PC-3 (cell line): ENCODE measurements around the gene BID. TPM values are rescaled to one million over a fixed set of nuclear protein-coding genes. Genes with fewer than 3 reads are reported as not detected.

Experiments used
- ATAC-seq: fragments of 200-7000 bp; cut with Tn5 transposase; 2 replicates; pipeline ENCODE4 v1.9.1; 2020; ENCODE audit warnings: mild to moderate bottlenecking, moderate library complexity
- BruUV-seq: library from RNA; stranded (reverse); fragments of 400-500 nt; replicated peaks from 2 replicates; lab custom pipeline; 2021; lab: Mats Ljungman, UMichigan
- CTCF ChIA-PET: fragments of 300-600 bp; sonication (Branson Sonifier 250); formaldehyde crosslinking; loops from one replicate; lab custom pipeline; 2022; ENCODE audit warnings: antibody characterized with exemption; lab: Charles Lee
- POLR2A ChIA-PET: fragments of 300-600 bp; sonication (Branson Sonifier 250); formaldehyde crosslinking; loops from one replicate; lab custom pipeline; 2022; ENCODE audit warnings: antibody characterized with exemption; ENCODE audit not compliant: unreplicated experiment; lab: Charles Lee
- DNase-seq: peaks from one replicate; pipeline ENCODE4 v3.0.0-alpha.2; 2015
- H2AFZ ChIP-seq: fragments of 300-600 bp; sonication (generic); 2 replicates; pipeline ENCODE4 v1.6.0; 2016; ENCODE audit warnings: antibody characterized with exemption, low read length
- H3F3A ChIP-seq: fragments of 300-600 bp; sonication (generic); one replicate; pipeline ENCODE4 v1.6.0; 2017; ENCODE audit warnings: antibody characterized with exemption, low read length, control low read depth, mild to moderate bottlenecking; ENCODE audit not compliant: unreplicated experiment
- H3K27ac ChIP-seq: fragments of 300-600 bp; sonication (generic); 2 replicates; pipeline ENCODE4 v1.5.1; 2016; ENCODE audit warnings: mild to moderate bottlenecking, low read length
- H3K27me3 ChIP-seq: fragments of 300-600 bp; sonication (generic); 2 replicates; pipeline ENCODE4 v1.6.1; 2016; ENCODE audit warnings: low read length, mixed read lengths
- H3K36me3 ChIP-seq: fragments of 300-600 bp; sonication (generic); 2 replicates; pipeline ENCODE4 v1.6.1; 2016; ENCODE audit warnings: low read depth, mixed run types, low read length, mixed read lengths
- H3K4me1 ChIP-seq: fragments of 300-600 bp; sonication (generic); 2 replicates; pipeline ENCODE4 v1.5.1; 2016; ENCODE audit warnings: low read length; ENCODE audit not compliant: insufficient read depth
- H3K4me2 ChIP-seq: fragments of 300-600 bp; sonication (generic); 2 replicates; pipeline ENCODE4 v1.6.0; 2016; ENCODE audit warnings: low read length
- H3K4me3 ChIP-seq: fragments of 300-600 bp; sonication (generic); 2 replicates; pipeline ENCODE4 v1.5.1; 2016; ENCODE audit warnings: mild to moderate bottlenecking, low read length, mixed read lengths
- H3K79me2 ChIP-seq: fragments of 300-600 bp; sonication (generic); 2 replicates; pipeline ENCODE4 v1.6.1; 2017; ENCODE audit warnings: low read length, mixed read lengths
- H3K9ac ChIP-seq: fragments of 300-600 bp; sonication (generic); 2 replicates; pipeline ENCODE4 v1.6.0; 2016; ENCODE audit warnings: mild to moderate bottlenecking, low read length
- H3K9me2 ChIP-seq: fragments of 300-600 bp; sonication (generic); replicated peaks from 2 replicates; pipeline ENCODE4 v1.6.1; 2016; ENCODE audit warnings: mixed run types, low read length, mixed read lengths
- H3K9me3 ChIP-seq: fragments of 300-600 bp; sonication (generic); 2 replicates; pipeline ENCODE4 v1.6.1; 2016; ENCODE audit warnings: low read length, mixed read lengths
- H4K20me1 ChIP-seq: fragments of 300-600 bp; sonication (generic); 2 replicates; pipeline ENCODE4 v1.6.1; 2016; ENCODE audit warnings: low read length, mixed read lengths
- EZH2 ChIP-seq: fragments of 300-600 bp; sonication (generic); IDR thresholded peaks from one replicate; pipeline ENCODE4 v1.6.1; 2017; ENCODE audit warnings: antibody characterized with exemption, mild to moderate bottlenecking, low read length; ENCODE audit not compliant: unreplicated experiment
- EZH2phosphoT487 ChIP-seq: fragments of 300-600 bp; sonication (generic); IDR thresholded peaks from 2 replicates; pipeline ENCODE4 v1.6.1; 2018; ENCODE audit warnings: mild to moderate bottlenecking, antibody characterized with exemption, low read length, borderline replicate concordance
- intact Hi-C: fragments of 100-400 bp; cut with micrococcal nuclease; formaldehyde crosslinking; loops from 2 replicates; pipeline ENCODE4 v1.9.0; 2023
- total RNA-seq: library from RNA; depleted of rRNA; stranded (reverse); fragments of >200 nt; gene quantifications from 2 replicates; pipeline ENCODE4 v1.2.3, GENCODE V29; 2014
- TF ChIP-seq, protein P1 (sequence below): fragments of 300-600 bp; sonication (generic); conservative IDR thresholded peaks from 2 replicates; pipeline ENCODE4 v1.5.1; 2017; ENCODE audit warnings: antibody characterized with exemption, low read depth, mild to moderate bottlenecking, low read length

Gene BID
- total RNA-seq, 1 experiment from 2014 or later, result 123 TPM

DNA sequence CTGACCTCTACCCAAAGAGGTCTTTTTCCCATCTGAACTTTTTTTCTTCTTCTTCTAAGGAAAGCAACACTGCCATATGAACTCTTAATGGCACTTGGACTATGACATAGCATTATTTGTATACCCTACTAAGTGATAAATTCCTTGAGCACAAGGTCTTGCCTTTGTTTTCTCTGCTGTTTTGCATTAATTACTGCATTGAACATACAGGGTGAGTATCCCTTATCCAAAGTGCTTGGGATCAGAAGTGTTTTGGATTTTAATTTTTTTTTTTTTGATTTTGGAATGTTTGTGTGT lies 48.8 kb downstream of the BID start:
- DNase-seq (no peak), ATAC-seq (no peak)
- H3K27ac ChIP-seq, result no peak overlapping the region
- no peak overlapping the region for H2AFZ ChIP-seq
- H3K79me2 ChIP-seq, result no peaks in the 10 kb centered on the region
- BruUV-seq, result no TSS peak
- H3K27me3 ChIP-seq, result no peaks in the 10 kb centered on the region
- no peak overlapping the region for H3K4me3 ChIP-seq
- TF ChIP-seq, protein P1, sequence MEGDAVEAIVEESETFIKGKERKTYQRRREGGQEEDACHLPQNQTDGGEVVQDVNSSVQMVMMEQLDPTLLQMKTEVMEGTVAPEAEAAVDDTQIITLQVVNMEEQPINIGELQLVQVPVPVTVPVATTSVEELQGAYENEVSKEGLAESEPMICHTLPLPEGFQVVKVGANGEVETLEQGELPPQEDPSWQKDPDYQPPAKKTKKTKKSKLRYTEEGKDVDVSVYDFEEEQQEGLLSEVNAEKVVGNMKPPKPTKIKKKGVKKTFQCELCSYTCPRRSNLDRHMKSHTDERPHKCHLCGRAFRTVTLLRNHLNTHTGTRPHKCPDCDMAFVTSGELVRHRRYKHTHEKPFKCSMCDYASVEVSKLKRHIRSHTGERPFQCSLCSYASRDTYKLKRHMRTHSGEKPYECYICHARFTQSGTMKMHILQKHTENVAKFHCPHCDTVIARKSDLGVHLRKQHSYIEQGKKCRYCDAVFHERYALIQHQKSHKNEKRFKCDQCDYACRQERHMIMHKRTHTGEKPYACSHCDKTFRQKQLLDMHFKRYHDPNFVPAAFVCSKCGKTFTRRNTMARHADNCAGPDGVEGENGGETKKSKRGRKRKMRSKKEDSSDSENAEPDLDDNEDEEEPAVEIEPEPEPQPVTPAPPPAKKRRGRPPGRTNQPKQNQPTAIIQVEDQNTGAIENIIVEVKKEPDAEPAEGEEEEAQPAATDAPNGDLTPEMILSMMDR, result no peak
- TF ChIP-seq EZH2, result no peak
- no peak for TF ChIP-seq EZH2phosphoT487
- no peaks in the 10 kb centered on the region for H3K36me3 ChIP-seq
- H3K9me2 ChIP-seq, result no peaks in the 10 kb centered on the region
- H3F3A ChIP-seq, result no peaks in the 10 kb centered on the region
- no peaks in the 10 kb centered on the region for H3K4me1 ChIP-seq
- intact Hi-C loops, result no loop called here
- no peak overlapping the region for H3K4me2 ChIP-seq
- no peaks in the 10 kb centered on the region for H4K20me1 ChIP-seq
- no peak overlapping the region for H3K9ac ChIP-seq
- H3K9me3 ChIP-seq, result no peaks in the 10 kb centered on the region
- ChIA-PET POLR2A (no interaction called here), CTCF (no interaction called here)

DNA sequence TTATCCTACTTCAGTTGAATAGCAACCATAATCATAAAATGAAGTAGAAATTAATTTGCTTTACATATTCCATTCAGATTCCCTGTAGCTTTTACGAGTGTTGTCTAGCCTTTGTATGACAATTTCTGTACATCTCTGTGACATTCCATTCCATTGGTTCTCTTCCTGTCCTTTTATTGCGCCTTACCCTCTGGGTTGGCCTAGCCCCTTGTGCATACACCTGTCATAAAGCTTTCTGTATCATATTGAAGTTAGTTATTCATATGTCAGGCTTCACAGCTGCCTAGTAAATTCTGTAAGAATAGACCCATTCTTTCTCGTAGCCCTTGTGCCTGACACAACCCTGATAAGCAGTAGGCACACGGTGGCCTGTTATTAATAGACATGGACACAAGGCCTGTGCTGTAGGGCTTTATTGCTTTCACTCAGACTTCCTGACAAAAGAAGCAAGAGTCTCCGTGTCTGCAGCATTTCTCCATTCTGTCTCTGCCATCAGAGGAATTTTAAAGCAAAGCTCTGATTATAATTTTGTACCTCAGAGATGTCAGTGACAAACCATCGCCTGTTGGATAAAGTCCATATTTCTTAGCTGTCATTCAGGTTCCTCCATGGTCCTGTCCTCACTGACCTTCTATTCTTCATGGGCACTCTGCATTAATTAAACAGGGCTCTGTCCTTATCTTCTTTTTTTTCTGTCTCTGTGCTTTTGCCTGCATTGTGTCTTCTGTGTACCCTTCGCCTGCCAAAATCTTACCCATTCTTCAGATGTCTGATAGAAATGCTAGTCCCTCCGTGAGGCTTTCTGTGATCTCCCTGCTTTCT lies 49.4 kb downstream of the BID start:
- Histone ChIP-seq H3K9me2 (no peaks in the 10 kb centered on the region), H3K9me3 (no peaks in the 10 kb centered on the region), H3K9ac (no peak overlapping the region), H3K79me2 (no peaks in the 10 kb centered on the region), H3K4me1 (no peaks in the 10 kb centered on the region), H3K27ac (no peak overlapping the region), H4K20me1 (no peaks in the 10 kb centered on the region), H3K27me3 (no peaks in the 10 kb centered on the region), H3K36me3 (no peaks in the 10 kb centered on the region), H3K4me2 (no peak overlapping the region), H2AFZ (no peak overlapping the region), H3F3A (no peaks in the 10 kb centered on the region), H3K4me3 (no peak overlapping the region)
- DNase-seq (no peak), ATAC-seq (no peak)
- CTCF ChIA-PET, result no interaction called here
- TF ChIP-seq, protein P1, result no peak
- TF ChIP-seq EZH2phosphoT487 (no peak), EZH2 (no peak)
- no TSS peak for BruUV-seq
- intact Hi-C loops, result no loop called here
- POLR2A ChIA-PET, result no interaction called here

DNA sequence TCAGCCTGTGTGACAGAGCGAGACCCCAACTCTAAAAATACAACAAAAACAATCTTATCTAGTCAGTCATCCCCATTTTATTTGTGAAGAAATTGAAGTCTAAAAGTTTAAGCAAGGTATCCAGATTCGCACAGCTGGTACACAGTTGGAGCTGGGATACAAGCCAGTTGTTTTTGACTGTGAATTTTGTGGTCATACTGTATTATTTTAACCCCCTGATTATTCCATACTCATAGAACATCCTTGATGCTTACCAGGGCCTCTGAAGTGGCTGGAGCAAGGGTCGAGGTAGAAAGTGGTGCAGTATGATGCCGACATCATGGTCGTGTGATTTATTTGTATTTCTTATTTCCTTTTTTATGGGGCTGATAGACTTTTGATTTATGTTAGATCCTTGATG lies 50.0 kb downstream of the BID start:
- ChIA-PET POLR2A (no interaction called here), CTCF (no interaction called here)
- intact Hi-C loops, result no loop called here
- no peaks in the 10 kb centered on the region for H3K4me1 ChIP-seq
- no peaks in the 10 kb centered on the region for H4K20me1 ChIP-seq
- TF ChIP-seq EZH2 (no peak), EZH2phosphoT487 (no peak)
- TF ChIP-seq, protein P1, result no peak
- ATAC-seq (no peak), DNase-seq (no peak)
- no peak overlapping the region for H3K4me2 ChIP-seq
- H3K9ac ChIP-seq, result no peak overlapping the region
- no peaks in the 10 kb centered on the region for H3F3A ChIP-seq
- H3K4me3 ChIP-seq, result no peak overlapping the region
- no peak overlapping the region for H2AFZ ChIP-seq
- no peaks in the 10 kb centered on the region for H3K27me3 ChIP-seq
- BruUV-seq, result no TSS peak
- no peaks in the 10 kb centered on the region for H3K36me3 ChIP-seq
- H3K9me2 ChIP-seq, result no peaks in the 10 kb centered on the region
- no peaks in the 10 kb centered on the region for H3K79me2 ChIP-seq
- no peaks in the 10 kb centered on the region for H3K9me3 ChIP-seq
- H3K27ac ChIP-seq, result no peak overlapping the region
